Measurements from ENCODE around the gene KRTDAP.

KRTDAP gene

GRCh38 chr19:35483089-35483488, 7.2 kb downstream of the KRTDAP start:
- TF ChIP-seq GATA2 (IDR thresholded peaks at IDR 0.05; ENCODE audit: low read depth, low read length), result no peak

GRCh38 chr19:35478794-35479677, 11.2 kb downstream of the KRTDAP start:
- TF ChIP-seq GATA3 (IDR thresholded peaks at IDR 0.05; ENCODE audit: low read depth, low read length) (no peak), GATA2 (IDR thresholded peaks at IDR 0.05; ENCODE audit: low read depth, low read length) (no peak)

- no peak for TF ChIP-seq GATA3 (IDR thresholded peaks at IDR 0.05; ENCODE audit: low read depth, low read length)
- TF ChIP-seq GATA2 (IDR thresholded peaks at IDR 0.05; ENCODE audit: low read depth, low read length), result no peak
Observed at GRCh38 chr19:35476149-35476548, 14.1 kb downstream of the KRTDAP start.

GRCh38 chr19:35474104-35474503, 16.2 kb downstream of the KRTDAP start:
- TF ChIP-seq GATA2 (IDR thresholded peaks at IDR 0.05; ENCODE audit: low read depth, low read length) (no peak), GATA3 (IDR thresholded peaks at IDR 0.05; ENCODE audit: low read depth, low read length) (no peak)

GRCh38 chr19:35471946-35472345, 18.3 kb downstream of the KRTDAP start:
- TF ChIP-seq GATA3 (IDR thresholded peaks at IDR 0.05; ENCODE audit: low read depth, low read length) (no peak), GATA2 (IDR thresholded peaks at IDR 0.05; ENCODE audit: low read depth, low read length) (no peak)

GRCh38 chr19:35470128-35470527, 20.1 kb downstream of the KRTDAP start:
- TF ChIP-seq GATA2 (IDR thresholded peaks at IDR 0.05; ENCODE audit: low read depth, low read length), result no peak
- TF ChIP-seq GATA3 (IDR thresholded peaks at IDR 0.05; ENCODE audit: low read depth, low read length), result no peak

- TF ChIP-seq GATA3 (IDR thresholded peaks at IDR 0.05; ENCODE audit: low read depth, low read length) (no peak), GATA2 (IDR thresholded peaks at IDR 0.05; ENCODE audit: low read depth, low read length) (no peak)
Observed at GRCh38 chr19:35468637-35469036, 21.6 kb downstream of the KRTDAP start.

GRCh38 chr19:35466259-35466658, 24.0 kb downstream of the KRTDAP start:
- no peak for TF ChIP-seq GATA2 (IDR thresholded peaks at IDR 0.05; ENCODE audit: low read depth, low read length)
- TF ChIP-seq GATA3 (IDR thresholded peaks at IDR 0.05; ENCODE audit: low read depth, low read length), result no peak

GRCh38 chr19:35462476-35462953, 27.7 kb downstream of the KRTDAP start:
- no peak for TF ChIP-seq GATA2 (IDR thresholded peaks at IDR 0.05; ENCODE audit: low read depth, low read length)
- TF ChIP-seq GATA3 (IDR thresholded peaks at IDR 0.05; ENCODE audit: low read depth, low read length), result no peak

GRCh38 chr19:35461060-35461459, 29.2 kb downstream of the KRTDAP start:
- no peak for TF ChIP-seq GATA3 (IDR thresholded peaks at IDR 0.05; ENCODE audit: low read depth, low read length)
- no peak for TF ChIP-seq GATA2 (IDR thresholded peaks at IDR 0.05; ENCODE audit: low read depth, low read length)

- TF ChIP-seq GATA3 (IDR thresholded peaks at IDR 0.05; ENCODE audit: low read depth, low read length) (no peak), GATA2 (IDR thresholded peaks at IDR 0.05; ENCODE audit: low read depth, low read length) (no peak)
Observed at GRCh38 chr19:35460608-35461007, 29.7 kb downstream of the KRTDAP start.

- TF ChIP-seq GATA3 (IDR thresholded peaks at IDR 0.05; ENCODE audit: low read depth, low read length) (no peak), GATA2 (IDR thresholded peaks at IDR 0.05; ENCODE audit: low read depth, low read length) (no peak)
Observed at GRCh38 chr19:35459414-35460082, 30.7 kb downstream of the KRTDAP start.

- TF ChIP-seq GATA2 (IDR thresholded peaks at IDR 0.05; ENCODE audit: low read depth, low read length) (no peak), GATA3 (IDR thresholded peaks at IDR 0.05; ENCODE audit: low read depth, low read length) (no peak)
Observed at GRCh38 chr19:35458731-35459391, 31.4 kb downstream of the KRTDAP start.

GRCh38 chr19:35458192-35458591, 32.1 kb downstream of the KRTDAP start:
- no peak for TF ChIP-seq GATA2 (IDR thresholded peaks at IDR 0.05; ENCODE audit: low read depth, low read length)
- TF ChIP-seq GATA3 (IDR thresholded peaks at IDR 0.05; ENCODE audit: low read depth, low read length), result no peak
